Thyroid gland (tissue), 4 donors: ENCODE measurements around the gene RITA1. TPM values are rescaled to one million over a fixed set of nuclear protein-coding genes. Genes with fewer than 3 reads are reported as not detected.

Experiments used
- DNase-seq, 2 donors: peaks; one replicate each; pipeline ENCODE4 v3.0.0-alpha.2; 2019
- H3K27ac ChIP-seq, 3 donors: fragments of 200-600 bp; sonication (generic); 1 replicate in 2 of 3; 2 replicates in 1 of 3; pipeline ENCODE4 v1.5.1; 2016 to 2019; ENCODE audit warnings: mild to moderate bottlenecking in 1 of 3, moderate library complexity in 1 of 3
- H3K27me3 ChIP-seq: fragments of 200-600 bp; sonication (generic); one replicate; pipeline ENCODE4 v1.5.1; 2019
- H3K36me3 ChIP-seq, 2 donors: fragments of 200-600 bp; sonication (generic); one replicate each; pipeline ENCODE4 v1.5.1; 2016 to 2019
- H3K4me1 ChIP-seq, 2 donors: fragments of 200-600 bp; sonication (generic); one replicate each; pipeline ENCODE4 v1.5.1; 2017 to 2019
- H3K4me3 ChIP-seq, 3 donors: fragments of 200-600 bp; sonication (generic); replicated peaks in 1 of 3; 1 replicate in 2 of 3; 2 replicates in 1 of 3; pipeline ENCODE4 v1.5.1; 2016; ENCODE audit warnings: mild to moderate bottlenecking in 1 of 3
- H3K9me3 ChIP-seq: fragments of 200-600 bp; sonication (generic); one replicate; pipeline ENCODE4 v1.5.1; 2017
- POLR2A ChIP-seq, 2 donors: fragments of 450-650 bp; IDR thresholded peaks; one replicate each; pipeline ENCODE4 v1.6.1; 2017; ENCODE audit warnings: antibody characterized with exemption in 2 of 2, mild to moderate bottlenecking in 2 of 2, moderate library complexity in 1 of 2
- WGBS, 2 donors: methylation state at CpG; one replicate each; pipeline ENCODE4 v1.1.5; 2017; 5-methylcytosine and 5-hydroxymethylcytosine counted together
- intact Hi-C: fragments of 100-400 bp; cut with DNase I; formaldehyde crosslinking; loops from one replicate; pipeline ENCODE4 v1.15.1; 2023
- total RNA-seq, 4 donors: library from RNA; depleted of rRNA; stranded (reverse); fragments of >200 nt; gene quantifications; one replicate each; pipeline ENCODE4 v1.2.3, GENCODE V29; 2016
- TF ChIP-seq, protein P1 (sequence below), 6 experiments: fragments of 200-600 bp in 3 of 6; fragments of 450-650 bp in 3 of 6; sonication (generic) in 3 of 6; IDR thresholded peaks; one replicate each; pipeline ENCODE4 v1.5.1; 2016 to 2019; ENCODE audit warnings: antibody characterized with exemption in 6 of 6, mild to moderate bottlenecking in 2 of 6, inconsistent platforms in 1 of 6, moderate library complexity in 1 of 6

The RITA1 gene
- total RNA-seq: 10 to 100 TPM; 26.6 to 39.6 (median 32.8) TPM

- intact Hi-C loops: no loop called here
- 1% methylated on average over 18 to 46 of the region's 89 CpGs for WGBS, 2 donors
- H3K4me1 ChIP-seq: peaks cover 12 to 23% of the 10 kb centered on the region in 2 donors
- H3K27me3 ChIP-seq: no peaks in the 10 kb centered on the region
- peak; percentile 84 to 86 for DNase-seq
- peak within 1 kb of the TSS; percentile 34 to 96 (median 95) for H3K4me3 ChIP-seq
- H3K36me3 ChIP-seq: peaks cover 4 to 8% of the 10 kb centered on the region in 2 donors
- H3K27ac ChIP-seq: peak within 1 kb of the TSS; percentile 80 to 95 (median 92)
- H3K9me3 ChIP-seq: no peaks in the 10 kb centered on the region
- TF ChIP-seq, protein P1, sequence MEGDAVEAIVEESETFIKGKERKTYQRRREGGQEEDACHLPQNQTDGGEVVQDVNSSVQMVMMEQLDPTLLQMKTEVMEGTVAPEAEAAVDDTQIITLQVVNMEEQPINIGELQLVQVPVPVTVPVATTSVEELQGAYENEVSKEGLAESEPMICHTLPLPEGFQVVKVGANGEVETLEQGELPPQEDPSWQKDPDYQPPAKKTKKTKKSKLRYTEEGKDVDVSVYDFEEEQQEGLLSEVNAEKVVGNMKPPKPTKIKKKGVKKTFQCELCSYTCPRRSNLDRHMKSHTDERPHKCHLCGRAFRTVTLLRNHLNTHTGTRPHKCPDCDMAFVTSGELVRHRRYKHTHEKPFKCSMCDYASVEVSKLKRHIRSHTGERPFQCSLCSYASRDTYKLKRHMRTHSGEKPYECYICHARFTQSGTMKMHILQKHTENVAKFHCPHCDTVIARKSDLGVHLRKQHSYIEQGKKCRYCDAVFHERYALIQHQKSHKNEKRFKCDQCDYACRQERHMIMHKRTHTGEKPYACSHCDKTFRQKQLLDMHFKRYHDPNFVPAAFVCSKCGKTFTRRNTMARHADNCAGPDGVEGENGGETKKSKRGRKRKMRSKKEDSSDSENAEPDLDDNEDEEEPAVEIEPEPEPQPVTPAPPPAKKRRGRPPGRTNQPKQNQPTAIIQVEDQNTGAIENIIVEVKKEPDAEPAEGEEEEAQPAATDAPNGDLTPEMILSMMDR (IDR thresholded peaks at IDR 0.05): no peak
- TF ChIP-seq POLR2A (IDR thresholded peaks at IDR 0.05): peak in 1 of 2 donors; percentile 66
Measured at GRCh38 chr12:113185180-113186032, at the start of gene RITA1, which contains the start of gene DDX54. TSS of gene RITA1 (plus strand) at chr12:113185721. CDS start at chr12:113186747, 1,026 bp downstream. TSS of gene DDX54 (minus strand) at chr12:113185478. CDS start at chr12:113185451, 27 bp downstream.

GRCh38 chr12:113136128-113136989, 49.2 kb upstream of the RITA1 start:
- H3K36me3 ChIP-seq: no peaks in the 10 kb centered on the region

DNA sequence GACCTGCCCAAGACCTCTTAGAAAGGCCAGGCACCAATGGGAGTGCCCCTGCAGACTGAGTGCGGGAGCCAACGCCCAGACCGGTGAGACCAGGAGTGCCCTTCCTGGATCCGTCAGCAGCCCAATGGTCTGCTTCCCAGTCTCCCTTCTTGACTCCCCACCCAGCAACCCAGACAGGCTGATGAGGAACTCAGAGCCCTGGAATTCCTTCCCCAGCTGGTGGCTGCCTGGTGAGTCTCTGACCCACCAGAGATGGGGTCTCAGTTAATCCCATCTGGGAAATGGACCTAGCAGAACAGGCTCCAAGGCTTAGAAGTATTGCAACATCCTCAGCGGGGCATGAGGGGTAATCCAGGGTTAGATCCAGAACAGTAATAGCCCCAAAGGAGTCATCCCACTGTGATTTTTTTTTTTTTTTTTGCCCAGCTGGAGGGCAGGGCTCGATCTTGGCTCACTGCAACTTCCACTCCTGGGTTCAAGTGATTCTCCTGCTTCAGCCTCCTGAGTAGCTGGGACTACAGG, 48.5 kb upstream of the RITA1 start:
- Histone ChIP-seq H3K4me1 (peaks cover 54 to 64% of the 10 kb centered on the region in 2 donors), H3K9me3 (no peaks in the 10 kb centered on the region), H3K27me3 (no peaks in the 10 kb centered on the region), H3K36me3 (no peaks in the 10 kb centered on the region), H3K4me3 (no peak overlapping the region), H3K27ac (peak overlapping the region; percentile 60 to 83 (median 80))
- peak in 1 of 2 donors; percentile 51 for DNase-seq
- no peak for TF ChIP-seq POLR2A (IDR thresholded peaks at IDR 0.05)
- TF ChIP-seq, protein P1 (IDR thresholded peaks at IDR 0.05): no peak
- intact Hi-C loops: no loop called here
- WGBS, 2 donors: 72 to 87% methylated on average over 6 of the region's 6 CpGs

More at GRCh38 chr12:113136128-113136989, 49.2 kb upstream of the RITA1 start:
- Histone ChIP-seq H3K27ac (peak overlapping the region; percentile 60 to 83 (median 80)), H3K27me3 (no peaks in the 10 kb centered on the region), H3K4me3 (peak overlapping the region in 1 of 3 donors; percentile 46), H3K4me1 (peaks cover 48 to 61% of the 10 kb centered on the region in 2 donors), H3K9me3 (no peaks in the 10 kb centered on the region)
- TF ChIP-seq POLR2A (IDR thresholded peaks at IDR 0.05): no peak
- TF ChIP-seq, protein P1 (IDR thresholded peaks at IDR 0.05): no peak
- peak; percentile 68 to 79 for DNase-seq
- intact Hi-C loops: no loop called here
- 37 to 39% methylated on average over 21 of the region's 21 CpGs for WGBS, 2 donors

DNA sequence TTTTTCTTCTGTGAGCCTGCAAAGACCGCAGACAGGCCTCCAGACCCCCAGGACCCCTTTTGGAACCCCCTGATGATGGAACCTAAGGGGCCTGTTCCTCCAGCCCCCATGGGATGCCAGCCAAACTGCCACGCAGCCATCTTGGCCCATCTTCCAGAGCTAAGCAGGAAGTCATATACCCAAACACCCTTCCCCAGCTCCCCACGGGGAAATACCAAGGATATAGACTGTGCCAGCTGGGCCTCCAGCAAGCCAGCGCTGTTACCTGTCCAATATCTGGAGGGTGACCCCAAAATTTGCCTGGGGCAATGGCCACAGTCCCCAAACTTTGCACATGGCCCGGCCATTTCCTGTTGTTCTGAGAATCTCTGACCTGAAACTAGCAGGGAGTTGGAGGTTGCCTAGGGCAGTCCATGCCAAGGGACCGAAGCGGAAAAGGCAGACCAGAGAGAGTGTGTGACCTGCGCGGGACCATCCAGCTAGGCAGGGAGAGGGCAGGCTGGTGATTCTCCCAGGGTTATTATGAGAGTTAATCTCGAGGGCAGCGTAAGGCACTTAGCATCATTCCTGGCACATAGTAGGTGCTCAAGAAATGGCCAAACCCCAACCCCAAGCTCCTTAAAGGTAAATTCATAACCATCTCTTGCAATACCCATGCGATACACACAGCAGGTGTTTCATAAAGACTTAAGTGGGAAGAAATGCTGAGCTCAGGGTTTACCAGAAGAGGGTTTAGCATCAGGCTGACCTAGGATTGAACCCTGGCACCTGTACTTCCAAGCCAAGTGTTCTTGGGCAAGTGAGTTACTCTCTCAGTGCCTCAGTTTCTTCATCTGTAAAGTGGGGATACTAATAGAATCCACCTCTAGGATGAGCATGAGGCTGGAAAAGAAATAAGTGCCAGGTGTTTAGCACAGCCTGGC, 47.4 kb upstream of the RITA1 start:
- DNase-seq: peak in 1 of 2 donors; percentile 68
- H3K9me3 ChIP-seq: no peaks in the 10 kb centered on the region
- H3K4me3 ChIP-seq: no peak overlapping the region
- H3K4me1 ChIP-seq: peaks cover 64 to 66% of the 10 kb centered on the region in 2 donors
- no peaks in the 10 kb centered on the region for H3K36me3 ChIP-seq
- no peak for TF ChIP-seq POLR2A (IDR thresholded peaks at IDR 0.05)
- TF ChIP-seq, protein P1 (IDR thresholded peaks at IDR 0.05): peak in 1 of 6 experiments; percentile 14
- peak overlapping the region; percentile 60 to 83 (median 80) for H3K27ac ChIP-seq
- 81 to 91% methylated on average over 12 of the region's 12 CpGs for WGBS, 2 donors
- H3K27me3 ChIP-seq: no peaks in the 10 kb centered on the region
- intact Hi-C loops: no loop called here
